ENCODE results near the gene SPTLC1.

DNA sequence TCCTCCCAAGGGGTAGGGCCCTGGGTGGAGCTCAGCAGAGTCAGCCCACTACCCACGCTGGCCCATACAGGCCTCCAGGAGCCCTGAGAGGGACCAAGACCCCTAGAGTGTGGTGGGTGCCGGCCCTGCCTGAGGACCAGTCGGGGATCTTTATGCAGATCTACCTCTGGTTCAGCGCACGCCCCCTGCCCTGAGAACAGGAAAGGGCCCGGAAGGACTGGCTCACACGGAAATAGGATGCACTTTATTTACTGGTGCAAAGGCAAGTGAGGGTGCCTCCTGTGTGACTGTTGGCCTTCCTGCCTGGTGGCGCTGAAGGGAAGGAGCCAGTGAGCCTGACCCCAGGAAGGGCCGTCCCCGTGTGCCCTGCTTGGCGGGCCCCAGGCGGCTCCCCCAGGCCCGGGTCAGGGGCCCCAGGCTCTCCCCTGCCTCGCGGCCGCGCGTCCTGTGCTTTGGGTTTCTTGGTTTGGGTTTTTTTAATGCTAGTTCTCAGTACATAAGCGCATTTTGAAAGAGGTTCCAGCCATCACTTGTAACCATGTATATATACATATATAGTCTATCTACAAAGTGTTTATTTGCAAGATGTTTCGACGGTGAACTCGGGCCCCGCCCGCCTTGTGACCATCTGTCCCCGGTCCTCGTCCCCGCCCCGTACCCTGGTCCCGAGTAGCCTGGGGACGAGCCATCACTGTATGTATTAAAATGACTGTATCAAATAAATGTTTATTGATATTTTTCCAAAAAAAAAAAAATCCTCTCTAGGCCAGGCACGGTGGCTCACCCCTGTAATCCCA is 88.8 kb downstream of the SPTLC1 start:
- TF ChIP-seq, protein P1, sequence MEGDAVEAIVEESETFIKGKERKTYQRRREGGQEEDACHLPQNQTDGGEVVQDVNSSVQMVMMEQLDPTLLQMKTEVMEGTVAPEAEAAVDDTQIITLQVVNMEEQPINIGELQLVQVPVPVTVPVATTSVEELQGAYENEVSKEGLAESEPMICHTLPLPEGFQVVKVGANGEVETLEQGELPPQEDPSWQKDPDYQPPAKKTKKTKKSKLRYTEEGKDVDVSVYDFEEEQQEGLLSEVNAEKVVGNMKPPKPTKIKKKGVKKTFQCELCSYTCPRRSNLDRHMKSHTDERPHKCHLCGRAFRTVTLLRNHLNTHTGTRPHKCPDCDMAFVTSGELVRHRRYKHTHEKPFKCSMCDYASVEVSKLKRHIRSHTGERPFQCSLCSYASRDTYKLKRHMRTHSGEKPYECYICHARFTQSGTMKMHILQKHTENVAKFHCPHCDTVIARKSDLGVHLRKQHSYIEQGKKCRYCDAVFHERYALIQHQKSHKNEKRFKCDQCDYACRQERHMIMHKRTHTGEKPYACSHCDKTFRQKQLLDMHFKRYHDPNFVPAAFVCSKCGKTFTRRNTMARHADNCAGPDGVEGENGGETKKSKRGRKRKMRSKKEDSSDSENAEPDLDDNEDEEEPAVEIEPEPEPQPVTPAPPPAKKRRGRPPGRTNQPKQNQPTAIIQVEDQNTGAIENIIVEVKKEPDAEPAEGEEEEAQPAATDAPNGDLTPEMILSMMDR (IDR thresholded peaks at IDR 0.05; ENCODE audit: low read depth, low read length): no peak
- TF ChIP-seq EZH2phosphoT487 (IDR thresholded peaks at IDR 0.05; ENCODE audit: low read depth): no peak

Data from OCI-LY3 (cell line).